ENCODE results near the gene INSRR. TPM values are rescaled to one million over a fixed set of nuclear protein-coding genes. Genes with fewer than 3 reads are reported as not detected.

The INSRR gene
- total and polyA plus RNA-seq, 2 of the 4 experiments (the other 2 are of a cell fraction), result not detected

DNA sequence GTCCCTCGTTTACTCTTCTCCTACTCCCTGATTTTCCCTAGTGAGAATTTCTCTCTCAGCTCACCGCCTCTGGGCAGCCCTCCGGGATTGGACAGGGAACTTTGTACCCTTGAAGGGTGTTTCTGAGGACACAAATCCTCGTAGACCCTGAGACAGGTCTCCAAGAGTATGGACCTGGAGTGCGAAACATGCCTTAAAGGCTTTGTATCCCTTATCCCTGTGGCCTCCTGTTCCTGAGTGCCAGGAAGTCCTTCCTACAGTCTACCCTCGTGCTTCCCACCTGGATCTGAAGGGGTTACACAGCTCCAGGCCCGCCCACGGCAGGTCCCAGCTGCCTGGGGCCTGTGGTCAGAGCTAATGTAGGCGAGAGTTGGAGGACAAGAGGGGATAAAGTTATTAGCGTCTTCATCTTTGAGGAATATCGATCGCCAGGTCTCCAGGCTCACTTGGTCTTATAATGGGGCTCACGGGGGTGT, 27.0 kb upstream of the INSRR start:
- Histone ChIP-seq H3K4ac (ENCODE audit: low read depth, low read length) (no peak overlapping the region), H3K27ac (ENCODE audit: insufficient read depth, low read length) (no peak overlapping the region), H3K9me3 (ENCODE audit: control insufficient read depth, insufficient read depth, low read length) (no peaks in the 10 kb centered on the region), H4K20me1 (ENCODE audit: insufficient read depth, low read length) (no peaks in the 10 kb centered on the region; the same call in 1 of the 2 replicates), H3K36me3 (ENCODE audit: control insufficient read depth, insufficient read depth, low read length) (no peaks in the 10 kb centered on the region), H3K4me1 (ENCODE audit: control insufficient read depth, insufficient read depth, low read length) (no peaks in the 10 kb centered on the region), H3K18ac (ENCODE audit: low read depth, low read length) (no peak overlapping the region), H3K4me3 (ENCODE audit: insufficient read depth, low read depth, low read length) (no peak overlapping the region), H4K8ac (ENCODE audit: low read depth in 2 of 2, low read length in 2 of 2) (no peak overlapping the region), H2BK120ac (ENCODE audit: low read depth, low read length) (no peak overlapping the region), H3K9ac (ENCODE audit: low read depth, low read length) (no peak overlapping the region), H3K14ac (replicated peaks; ENCODE audit: low read depth, low read length) (no peak overlapping the region), H3K23ac (ENCODE audit: low read depth, low read length) (no peak overlapping the region), H3K56ac (ENCODE audit: extremely low read depth, insufficient read depth, low read length) (no peak overlapping the region), H3K27me3 (ENCODE audit: control insufficient read depth, insufficient read depth, low read length) (peaks cover 78% of the 10 kb centered on the region), H2BK20ac (ENCODE audit: low read depth, low read length) (no peak overlapping the region), H3K9me1 (ENCODE audit: insufficient read depth, low read length) (no peaks in the 10 kb centered on the region), H4K5ac (ENCODE audit: low read depth, low read length) (no peak overlapping the region), H2BK5ac (ENCODE audit: low read depth, low read length, poor library complexity, severe bottlenecking) (no peak overlapping the region), H2BK15ac (ENCODE audit: low read depth, low read length) (no peak overlapping the region), H2AK5ac (ENCODE audit: low read depth, low read length) (no peak overlapping the region), H3K79me1 (ENCODE audit: low read depth in 1 of 2, low read length in 2 of 2) (no peaks in the 10 kb centered on the region), H4K91ac (ENCODE audit: insufficient read depth, low read depth, low read length) (no peak overlapping the region), H2AFZ (replicated peaks; ENCODE audit: low read length, poor library complexity) (no peak overlapping the region), H3K4me2 (ENCODE audit: low read depth, low read length) (no peak overlapping the region), H2AK9ac (replicated peaks; ENCODE audit: low read depth, low read length, poor library complexity) (no peak overlapping the region)
- intact Hi-C loops (cut with micrococcal nuclease), result no loop called here
- no TSS peak for BruUV-seq (replicated peaks)
- 73% methylated on average over 4 of the region's 13 CpGs; no CpG with 5 or more reads in 1 of the 2 experiments for WGBS, 2 experiments (ENCODE audit: extremely low coverage in 2 of 2, insufficient read length in 1 of 2)
- in situ Hi-C loops (cut with MboI; ENCODE audit: low sequenced_read_pairs), result loop anchor here (10.0 kb wide), 1 partner anchor 191 kb away; no protein-coding TSS in a partner anchor
- DNase-seq (no peak), ATAC-seq (ENCODE audit: low read depth) (no peak)
- dilution Hi-C loops (cut with HindIII; ENCODE audit: low sequenced_read_pairs, unreplicated experiment), result no loop called here
- ChIA-PET POLR2A (ENCODE audit: unreplicated experiment) (no interaction called here), CTCF (no interaction called here)
- TF ChIP-seq RAD21 (IDR thresholded peaks at IDR 0.05; ENCODE audit: low read length) (no peak), FOS (IDR thresholded peaks at IDR 0.05; ENCODE audit: low read depth, low read length) (no peak), BHLHE40 (IDR thresholded peaks at IDR 0.05; ENCODE audit: low read depth, low read length) (no peak), ELK1 (IDR thresholded peaks at IDR 0.05; ENCODE audit: borderline replicate concordance, low read depth, low read length) (no peak), CEBPB (IDR thresholded peaks at IDR 0.05; ENCODE audit: low read depth, low read length) (no peak), CHD1 (IDR thresholded peaks at IDR 0.05; ENCODE audit: low read depth, low read length) (no peak), POLR2A (IDR thresholded peaks at IDR 0.05; ENCODE audit: low read depth, low read length) (no peak), USF2 (IDR thresholded peaks at IDR 0.05; ENCODE audit: low read depth, low read length) (no peak), RFX5 (IDR thresholded peaks at IDR 0.05; ENCODE audit: low read depth, low read length) (no peak), MAZ (IDR thresholded peaks at IDR 0.05; ENCODE audit: borderline replicate concordance, low read depth, low read length) (no peak)

Measured in IMR-90 (cell line).